ENCODE results near the gene VSTM1.

Gene VSTM1

DNA sequence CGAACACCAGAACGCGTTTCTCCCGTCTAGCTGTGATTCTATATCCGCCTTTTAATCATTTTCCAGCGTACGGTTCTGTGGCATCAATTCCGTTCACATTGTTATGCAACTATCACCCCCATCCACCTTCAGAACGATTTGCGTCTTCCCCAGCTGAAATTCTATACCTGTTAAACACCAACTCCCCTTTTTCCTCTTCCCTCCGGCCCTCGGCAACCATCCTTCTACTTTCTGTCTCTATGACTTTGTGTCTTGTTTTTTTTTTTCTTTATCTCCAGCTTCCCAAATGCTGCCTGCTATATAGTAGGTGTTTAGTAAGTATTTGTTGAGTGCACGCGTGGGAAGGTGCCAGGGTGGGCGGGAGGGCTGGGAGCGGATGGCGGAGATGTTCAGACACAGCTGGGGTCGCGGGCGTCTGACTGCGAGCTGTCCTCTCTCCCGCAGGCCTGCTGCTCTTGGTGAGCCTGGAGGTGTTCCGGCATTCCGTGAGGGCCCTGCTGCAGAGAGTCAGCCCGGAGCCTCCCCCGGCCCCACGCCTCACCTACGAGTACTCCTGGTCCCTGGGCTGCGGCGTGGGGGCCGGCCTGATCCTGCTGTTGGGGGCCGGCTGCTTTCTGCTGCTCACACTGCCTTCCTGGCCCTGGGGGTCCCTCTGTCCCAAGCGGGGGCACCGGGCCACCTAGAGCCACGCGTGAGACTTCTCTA, 52.0 kb downstream of the VSTM1 start:
- DNase-seq (ENCODE audit: low spot score) = no peak

DNA sequence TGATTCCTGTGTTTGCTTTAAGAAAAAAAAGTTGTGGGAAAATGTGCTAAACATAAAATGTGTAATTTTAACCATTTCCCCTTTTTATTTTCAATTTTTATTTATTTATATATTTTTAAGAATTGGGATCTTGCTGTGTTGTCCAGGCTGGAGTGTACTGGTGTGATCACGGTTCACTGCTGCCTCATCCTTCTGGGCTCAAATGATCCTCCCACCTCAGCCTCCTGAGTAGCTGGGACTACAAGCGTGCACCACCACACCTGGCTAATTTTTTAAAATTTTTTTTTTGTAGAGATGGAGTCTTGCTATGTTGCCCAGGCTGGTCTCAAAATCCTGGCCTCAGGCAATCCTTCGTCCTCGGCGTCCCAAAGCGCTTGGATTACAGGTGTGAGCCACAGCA, 53.2 kb downstream of the VSTM1 start:
- no peak for DNase-seq (ENCODE audit: low spot score)

DNA sequence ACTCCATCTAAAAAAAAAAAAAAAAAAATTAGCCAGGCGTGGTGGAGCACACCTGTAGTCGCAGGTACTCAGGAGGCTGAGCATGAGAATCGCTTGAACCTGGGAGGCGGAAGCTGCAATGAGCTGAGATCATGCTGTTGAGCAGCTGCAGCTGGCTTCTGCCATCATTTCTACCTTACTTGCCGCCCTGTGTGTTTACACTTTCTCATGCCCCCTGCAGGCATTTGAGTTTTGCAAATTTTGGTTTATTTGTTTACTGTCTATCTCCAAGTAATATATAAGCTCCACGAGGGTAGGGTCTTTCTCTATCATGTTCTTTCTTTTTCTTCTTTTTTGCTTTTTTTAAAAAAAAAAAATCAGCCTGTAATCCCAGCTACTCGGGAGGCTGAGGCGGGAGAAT, 54.3 kb downstream of the VSTM1 start:
- no peak for DNase-seq (ENCODE audit: low spot score)

DNA sequence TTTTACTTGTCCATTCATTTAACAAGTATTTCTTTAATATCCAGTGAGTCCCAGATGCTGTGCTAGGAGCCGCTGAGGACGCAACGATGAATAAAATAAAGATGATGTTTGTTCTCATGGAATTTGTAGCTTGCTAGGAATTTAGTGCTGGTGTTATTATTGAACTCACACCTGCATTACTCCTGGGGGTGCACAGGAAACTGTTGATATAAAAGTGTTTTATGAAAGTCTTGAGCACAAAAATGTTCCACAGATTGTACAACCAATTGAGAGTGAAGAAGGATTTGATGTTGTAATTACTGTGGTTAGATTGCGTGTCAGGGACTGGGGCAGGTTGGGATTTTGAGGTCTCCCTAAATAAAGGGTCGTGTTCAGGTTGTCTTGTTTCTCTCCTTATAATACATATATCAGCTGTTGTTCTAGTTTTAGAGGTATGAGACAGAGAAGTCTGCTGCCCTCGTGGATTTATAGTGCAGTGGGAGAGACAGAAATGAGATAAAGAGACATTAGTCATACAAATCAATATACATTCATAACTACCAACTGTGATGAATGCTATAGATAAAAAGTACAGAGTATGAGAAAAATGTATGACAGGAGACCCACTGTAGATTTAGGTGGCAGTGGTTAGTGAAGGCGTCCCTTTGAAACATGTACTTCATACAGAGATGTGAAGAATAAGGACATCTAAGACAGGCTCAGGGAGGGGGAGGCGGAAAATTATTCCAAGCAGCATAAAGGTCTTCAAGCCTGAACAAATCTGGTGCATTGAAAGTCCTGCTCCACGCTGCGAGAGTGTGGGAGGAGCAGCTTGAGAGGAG, 61.0 kb downstream of the VSTM1 start:
- no peak for DNase-seq (ENCODE audit: low spot score)

DNA sequence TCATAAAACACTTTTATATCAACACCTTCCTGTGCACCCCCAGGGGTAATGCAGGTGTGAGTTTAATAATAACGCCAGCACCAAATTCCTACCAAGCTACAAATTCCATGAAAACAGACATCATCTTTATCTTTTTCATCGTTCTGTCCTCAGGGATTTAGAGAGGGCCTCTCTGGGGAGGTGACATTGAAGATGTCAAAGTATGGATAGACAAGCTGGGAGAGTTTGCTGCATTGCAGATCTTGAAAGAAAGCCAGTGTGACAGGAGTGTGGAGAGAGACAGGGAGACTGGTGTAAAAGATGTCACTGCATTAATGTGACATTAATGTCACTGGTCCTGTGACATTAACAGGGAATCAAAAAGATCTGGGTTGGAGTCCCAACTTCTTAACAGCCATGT, 62.2 kb downstream of the VSTM1 start:
- no peak for DNase-seq (ENCODE audit: low spot score)

DNA sequence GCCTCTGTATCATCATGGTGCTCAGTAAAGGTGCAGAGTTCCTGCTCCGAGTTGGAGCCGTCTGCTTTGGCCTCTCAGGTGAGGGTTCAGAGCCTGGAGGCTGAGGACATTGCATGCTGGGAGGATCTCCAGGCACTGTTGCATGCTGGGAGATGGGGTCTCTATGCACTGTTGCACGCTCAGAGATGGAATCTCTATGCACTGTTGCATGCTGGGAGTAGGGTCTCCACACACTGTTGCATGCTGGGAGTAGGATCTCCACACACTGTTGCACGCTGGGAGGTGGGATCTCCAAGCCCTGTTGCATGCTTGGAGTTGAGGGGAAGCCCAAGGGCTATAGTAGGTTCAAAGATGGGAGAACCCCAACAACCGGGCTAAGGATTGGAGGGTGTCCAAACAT, 64.0 kb downstream of the VSTM1 start:
- no peak for DNase-seq (ENCODE audit: low spot score)

DNA sequence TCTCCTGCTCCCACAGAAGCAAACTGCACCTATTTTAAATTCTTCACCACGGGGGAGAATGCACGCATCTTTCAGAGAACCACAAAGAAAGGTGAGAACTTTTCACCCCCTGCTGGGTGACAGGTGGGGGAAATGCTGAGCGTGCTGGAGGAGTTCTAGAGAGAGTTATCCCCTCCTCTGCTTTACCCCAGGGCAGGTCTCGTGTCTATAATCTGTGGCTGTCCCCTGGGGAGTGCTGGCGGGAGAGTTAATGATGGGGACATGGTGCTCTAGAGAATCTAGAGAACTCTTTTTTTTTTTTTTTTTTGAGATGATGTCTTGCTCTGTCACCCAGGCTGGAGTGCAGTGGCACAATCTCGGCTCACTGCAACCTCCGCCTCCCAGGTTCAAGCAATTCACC, 65.5 kb downstream of the VSTM1 start:
- no peak for DNase-seq (ENCODE audit: low spot score)

DNA sequence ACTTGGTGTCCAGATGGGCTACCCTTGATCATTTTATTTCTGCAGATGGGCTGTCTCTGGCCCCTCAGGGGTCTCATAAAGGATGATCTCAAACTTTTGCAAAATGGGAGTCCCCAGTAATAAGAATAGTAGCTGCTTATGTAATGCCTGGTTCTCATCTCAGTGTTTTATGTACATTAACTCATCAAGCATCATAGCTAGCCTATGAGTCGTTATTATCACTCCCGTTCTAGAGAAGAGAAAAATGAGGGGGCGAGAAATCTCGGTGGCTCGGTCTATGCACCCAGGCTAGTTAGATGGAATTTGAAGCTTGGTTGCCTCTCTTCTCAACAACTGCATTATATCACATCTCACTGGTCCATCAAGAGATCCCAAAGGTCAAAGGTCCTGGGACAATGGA, 68.9 kb downstream of the VSTM1 start:
- no peak for DNase-seq (ENCODE audit: low spot score)

DNA sequence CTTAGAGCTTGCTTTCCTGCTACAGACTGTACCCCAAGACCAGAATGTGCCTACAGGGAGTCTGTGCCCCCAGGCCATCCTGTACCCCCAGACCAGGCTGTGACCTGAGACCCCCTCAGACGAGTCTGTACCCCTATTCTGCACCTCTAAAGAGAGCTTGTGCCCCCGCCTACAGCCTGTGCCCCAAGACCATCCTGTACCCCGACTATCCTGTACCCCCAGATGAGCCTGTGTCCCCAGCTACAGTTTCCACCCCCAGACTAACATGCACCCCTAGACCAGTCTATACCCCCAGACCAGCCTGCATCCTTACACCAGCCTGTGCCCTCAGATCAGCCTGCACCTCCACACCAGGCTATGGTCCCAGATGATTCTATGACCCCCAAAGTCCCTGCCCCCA, 70.2 kb downstream of the VSTM1 start:
- DNase-seq (ENCODE audit: low spot score) = no peak

DNA sequence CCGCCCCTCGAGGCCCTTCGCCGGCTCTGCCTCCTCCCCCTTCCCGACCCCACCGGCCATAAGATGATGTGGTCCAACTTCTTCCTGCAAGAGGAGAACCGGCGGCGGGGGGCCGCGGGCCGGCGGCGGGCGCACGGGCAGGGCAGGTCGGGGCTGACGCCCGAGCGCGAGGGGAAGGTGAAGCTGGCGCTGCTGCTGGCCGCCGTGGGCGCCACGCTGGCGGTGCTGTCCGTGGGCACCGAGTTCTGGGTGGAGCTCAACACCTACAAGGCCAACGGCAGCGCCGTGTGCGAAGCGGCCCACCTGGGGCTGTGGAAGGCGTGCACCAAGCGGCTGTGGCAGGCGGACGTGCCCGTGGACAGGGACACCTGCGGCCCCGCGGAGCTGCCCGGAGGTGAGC, 70.9 kb downstream of the VSTM1 start:
- DNase-seq (ENCODE audit: low spot score) = no peak

DNA sequence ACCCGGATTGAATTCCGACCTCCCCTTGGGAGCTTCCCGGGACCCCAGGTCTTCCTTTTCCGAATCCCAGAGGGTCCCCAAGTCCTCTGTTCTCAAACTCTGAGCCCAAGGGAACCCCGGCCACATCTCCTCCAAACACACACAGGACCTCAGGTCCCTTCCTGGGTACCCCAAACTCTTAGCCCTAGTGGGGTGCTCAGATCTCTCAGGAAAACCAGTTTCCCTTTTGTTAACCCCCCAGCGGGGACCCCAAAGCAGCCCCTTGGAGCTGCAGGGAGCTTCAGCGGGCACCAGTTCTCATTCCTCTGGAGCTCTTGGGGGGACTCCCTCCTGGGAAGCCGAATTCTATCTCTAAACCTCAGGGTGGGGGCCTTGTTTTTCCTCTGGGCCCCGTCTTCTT, 71.5 kb downstream of the VSTM1 start:
- DNase-seq (ENCODE audit: low spot score) = no peak

DNA sequence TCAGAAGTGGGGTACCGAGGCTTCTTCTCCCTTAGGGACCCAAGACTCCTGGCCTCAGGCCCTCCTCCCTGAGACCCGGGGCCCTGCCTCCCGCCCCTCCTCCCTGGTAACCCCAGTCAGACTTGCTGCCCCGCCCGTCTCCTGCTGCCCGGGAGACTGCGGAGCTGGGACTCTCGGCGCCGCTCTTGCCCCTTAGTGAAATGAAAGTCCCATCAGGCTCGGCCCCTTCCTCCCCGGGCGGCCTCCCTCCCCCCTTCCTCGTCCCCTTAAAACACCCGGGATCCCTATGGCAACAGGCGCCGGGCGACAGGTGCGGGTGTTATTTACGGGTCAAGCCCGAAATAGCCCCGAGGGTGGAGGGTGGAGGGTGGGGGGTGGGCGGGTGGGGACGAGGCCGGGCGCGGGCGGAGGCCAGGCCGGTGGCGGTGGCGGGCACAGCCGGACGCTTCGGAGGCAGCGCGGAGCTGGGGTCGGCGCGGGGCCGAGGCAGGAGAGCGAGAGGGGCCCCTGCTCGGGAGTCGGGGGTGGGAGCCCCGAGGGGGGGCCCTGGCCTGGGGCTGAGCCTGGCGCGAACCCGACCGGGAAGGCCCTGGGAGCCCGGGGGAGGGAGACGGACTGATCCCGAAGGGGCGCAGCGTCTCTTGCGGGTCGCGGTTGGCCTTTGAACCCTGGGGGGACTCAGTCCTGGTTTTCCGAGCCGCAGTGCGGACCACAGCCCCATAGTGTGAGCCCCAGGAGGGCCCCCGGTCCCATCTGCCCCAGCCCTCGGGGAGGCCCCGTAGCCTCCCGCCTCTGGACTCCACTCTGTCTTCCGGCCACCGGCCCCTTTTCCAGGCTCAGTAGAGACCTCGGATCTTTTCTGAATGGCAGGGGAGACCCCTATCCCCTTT, 72.2 kb downstream of the VSTM1 start, which contains the start of gene CACNG6:
TSS of gene CACNG6 (plus strand) at position 414 of the 890 bp plus-strand sequence. CDS start 1,241 bp downstream, outside the sequence.
- DNase-seq (ENCODE audit: low spot score) = no peak
